Measurements from ENCODE around the gene NPIPA1.
"Not testable (repeated sequence)": the region's sequence is repeated elsewhere in the genome, so short reads cannot be mapped to it uniquely, and the experiment has no call there.

The NPIPA1 gene

DNA sequence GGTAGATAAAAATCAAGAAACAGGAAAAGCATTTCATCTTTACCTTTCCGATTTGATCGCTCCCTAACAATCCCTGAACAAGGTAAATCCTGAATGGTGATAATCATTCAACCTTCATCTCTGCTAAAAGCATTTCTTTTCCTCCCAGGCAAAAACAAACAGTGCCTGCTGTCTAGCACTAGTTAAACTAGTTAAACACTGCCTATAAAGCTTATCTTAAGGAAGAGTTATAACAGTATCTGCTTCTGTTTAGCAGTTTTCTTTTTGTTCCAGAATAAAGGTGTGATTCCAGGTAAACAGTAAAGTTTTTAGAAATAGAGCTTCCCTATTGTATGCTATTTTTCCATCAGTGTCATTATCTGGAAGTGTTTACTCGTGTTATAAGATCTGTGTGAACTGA is 44.0 kb downstream of the NPIPA1 start:
- not testable (repeated sequence) for H3K9me3 ChIP-seq (ENCODE audit: control insufficient read depth, low read length); H3K4me3 ChIP-seq (ENCODE audit: extremely low read depth, insufficient read depth, low read length, poor library complexity, severe bottlenecking); H3K4me1 ChIP-seq (ENCODE audit: control insufficient read depth, insufficient read depth, low read length, poor library complexity, severe bottlenecking); H3K27ac ChIP-seq (ENCODE audit: low read depth, low read length, severe bottlenecking)
- 90 to 96% methylated on average over 3 of the region's 3 CpGs for WGBS, 2 experiments (ENCODE audit: insufficient coverage in 2 of 2)
- peaks cover 23% of the 10 kb centered on the region for H3K36me3 ChIP-seq (ENCODE audit: control insufficient read depth, insufficient read depth, low read length)

DNA sequence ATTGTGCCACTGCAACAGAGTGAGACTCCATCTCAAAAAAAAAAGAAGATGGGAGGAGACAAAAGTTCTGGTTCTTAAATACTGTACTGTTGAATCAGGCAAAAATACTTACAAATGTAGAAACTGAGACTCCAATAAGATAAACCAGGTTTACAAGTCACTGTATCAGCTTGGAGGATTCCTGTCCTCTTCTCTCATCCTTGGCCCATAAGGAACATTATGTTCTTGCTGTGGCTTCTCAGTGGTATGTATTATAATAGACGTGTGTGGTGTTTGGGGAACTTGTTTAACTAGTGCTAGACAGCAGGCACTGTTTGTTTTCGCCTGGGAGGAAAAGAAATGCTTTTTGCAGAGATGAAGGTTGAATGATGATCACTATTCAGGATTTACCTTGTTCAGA is 45.3 kb downstream of the NPIPA1 start:
- H3K27ac ChIP-seq (ENCODE audit: low read depth, low read length, severe bottlenecking); H3K4me3 ChIP-seq (ENCODE audit: extremely low read depth, insufficient read depth, low read length, poor library complexity, severe bottlenecking); H3K9me3 ChIP-seq (ENCODE audit: control insufficient read depth, low read length); H3K4me1 ChIP-seq (ENCODE audit: control insufficient read depth, insufficient read depth, low read length, poor library complexity, severe bottlenecking): not testable (repeated sequence)
- WGBS, 2 experiments (ENCODE audit: insufficient coverage in 2 of 2), result no CpG with 5 or more reads among the region's 2 CpGs
- peaks cover 28% of the 10 kb centered on the region for H3K36me3 ChIP-seq (ENCODE audit: control insufficient read depth, insufficient read depth, low read length)

DNA sequence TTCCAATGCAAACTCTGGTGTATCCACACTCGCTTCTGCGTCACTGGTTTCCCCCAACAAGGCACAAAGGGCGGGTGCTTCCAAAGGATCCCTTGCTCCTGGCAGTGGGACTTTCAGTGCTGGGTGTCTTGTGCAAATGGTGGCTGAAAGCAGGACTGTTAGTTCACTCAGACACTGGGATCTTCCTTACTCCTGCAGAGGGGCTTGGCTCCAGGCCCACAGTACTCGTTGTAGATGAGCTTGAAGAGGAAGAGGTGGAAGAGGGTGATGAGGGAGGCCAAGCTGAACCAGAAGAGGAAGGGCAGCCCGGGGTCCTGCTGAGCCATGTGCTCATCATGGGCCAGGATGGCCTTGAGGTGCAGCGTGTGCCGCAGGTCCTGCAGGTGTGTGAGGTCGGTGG is 50.8 kb downstream of the NPIPA1 start:
- H3K9me3 ChIP-seq (ENCODE audit: control insufficient read depth, low read length); H3K4me3 ChIP-seq (ENCODE audit: extremely low read depth, insufficient read depth, low read length, poor library complexity, severe bottlenecking); H3K27ac ChIP-seq (ENCODE audit: low read depth, low read length, severe bottlenecking); H3K4me1 ChIP-seq (ENCODE audit: control insufficient read depth, insufficient read depth, low read length, poor library complexity, severe bottlenecking): not testable (repeated sequence)
- H3K36me3 ChIP-seq (ENCODE audit: control insufficient read depth, insufficient read depth, low read length), result peaks cover 42% of the 10 kb centered on the region
- WGBS, 2 experiments (ENCODE audit: insufficient coverage in 2 of 2), result 97 to 100% methylated on average over 4 to 5 of the region's 8 CpGs

DNA sequence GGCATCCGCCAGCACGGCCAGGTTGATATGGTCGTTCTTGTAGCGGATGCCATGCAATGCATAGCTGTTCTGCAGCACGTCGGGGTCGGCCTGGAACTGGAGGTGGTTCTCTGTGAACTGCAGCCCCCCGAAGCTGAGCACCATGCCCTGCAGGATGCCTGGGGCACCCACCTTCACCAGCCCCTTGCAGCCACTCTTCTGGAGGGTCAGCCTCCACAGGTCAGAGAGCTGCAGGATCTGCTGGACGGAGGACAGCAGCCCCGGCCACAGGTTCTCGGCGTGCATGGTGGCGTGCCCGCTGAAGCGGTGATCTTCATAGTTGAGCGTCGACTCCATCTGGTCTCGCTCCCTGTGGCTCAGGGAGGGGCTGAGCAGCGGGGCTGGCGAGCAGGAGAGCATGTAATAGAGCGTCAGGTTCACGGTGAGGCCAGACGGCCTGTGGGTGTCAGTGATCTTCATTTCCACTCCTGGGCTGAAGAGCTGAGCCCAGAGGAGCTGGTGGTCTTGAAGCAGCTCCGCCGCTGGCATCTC is 51.5 kb downstream of the NPIPA1 start:
- 95 to 96% methylated on average over 25 of the region's 25 CpGs for WGBS, 2 experiments (ENCODE audit: insufficient coverage in 2 of 2)
- not testable (repeated sequence) for H3K27ac ChIP-seq (ENCODE audit: low read depth, low read length, severe bottlenecking); H3K4me1 ChIP-seq (ENCODE audit: control insufficient read depth, insufficient read depth, low read length, poor library complexity, severe bottlenecking); H3K9me3 ChIP-seq (ENCODE audit: control insufficient read depth, low read length); H3K4me3 ChIP-seq (ENCODE audit: extremely low read depth, insufficient read depth, low read length, poor library complexity, severe bottlenecking)
- peaks cover 42% of the 10 kb centered on the region for H3K36me3 ChIP-seq (ENCODE audit: control insufficient read depth, insufficient read depth, low read length)

DNA sequence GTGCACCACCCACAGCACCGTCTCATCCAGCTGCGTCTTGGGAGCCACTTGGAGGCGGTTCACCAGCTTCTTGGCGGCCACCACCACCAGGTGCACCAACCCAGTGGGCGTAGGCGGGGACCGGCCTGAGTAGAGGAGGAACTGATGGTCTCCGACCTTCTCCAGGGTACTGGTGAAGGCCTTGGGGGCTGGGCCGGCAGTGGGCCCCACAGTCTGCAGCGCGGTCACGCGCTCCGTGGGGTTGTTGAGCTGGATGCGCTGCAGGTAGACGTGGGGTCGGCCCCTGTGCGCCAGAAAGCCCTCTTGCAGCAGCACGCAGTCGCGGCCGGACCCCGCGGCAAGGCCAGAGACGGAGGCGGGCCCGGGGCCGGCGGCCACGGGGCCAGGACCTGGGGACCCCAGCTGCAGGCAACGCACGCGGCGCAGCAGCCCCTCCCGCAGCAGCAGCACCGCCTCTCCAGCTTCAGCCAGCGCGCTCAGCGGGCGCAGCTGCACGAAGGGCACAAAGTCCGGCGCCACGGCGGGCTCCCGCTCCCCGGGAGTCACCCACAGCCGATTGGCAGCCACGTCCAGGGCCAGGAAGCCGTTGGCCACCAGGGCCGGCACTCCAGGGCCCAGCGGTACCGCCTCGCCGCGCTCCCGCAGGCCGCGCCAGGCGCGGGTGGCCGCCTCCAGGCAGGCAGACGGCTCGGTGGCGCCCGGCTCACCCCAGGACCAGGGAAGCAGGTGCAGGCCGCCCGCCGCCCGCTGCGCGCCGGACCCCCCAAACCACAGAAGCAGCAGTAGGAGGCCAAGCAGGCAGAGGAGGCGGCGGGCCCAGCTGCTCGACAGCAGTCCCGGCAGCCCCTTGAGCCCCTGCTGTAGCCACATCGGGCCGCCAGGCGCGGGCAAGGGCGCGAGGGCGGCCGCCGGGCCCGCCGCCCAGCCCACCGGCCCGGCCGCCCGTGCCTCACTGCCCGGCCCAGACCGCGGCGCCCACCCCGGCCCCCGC is 52.3 kb downstream of the NPIPA1 start:
- WGBS, 2 experiments (ENCODE audit: insufficient coverage in 2 of 2), result 95% methylated on average over 59 to 75 of the region's 98 CpGs
- not testable (repeated sequence) for H3K9me3 ChIP-seq (ENCODE audit: control insufficient read depth, low read length); H3K4me3 ChIP-seq (ENCODE audit: extremely low read depth, insufficient read depth, low read length, poor library complexity, severe bottlenecking); H3K27ac ChIP-seq (ENCODE audit: low read depth, low read length, severe bottlenecking); H3K4me1 ChIP-seq (ENCODE audit: control insufficient read depth, insufficient read depth, low read length, poor library complexity, severe bottlenecking)
- H3K36me3 ChIP-seq (ENCODE audit: control insufficient read depth, insufficient read depth, low read length), result peaks cover 41% of the 10 kb centered on the region

DNA sequence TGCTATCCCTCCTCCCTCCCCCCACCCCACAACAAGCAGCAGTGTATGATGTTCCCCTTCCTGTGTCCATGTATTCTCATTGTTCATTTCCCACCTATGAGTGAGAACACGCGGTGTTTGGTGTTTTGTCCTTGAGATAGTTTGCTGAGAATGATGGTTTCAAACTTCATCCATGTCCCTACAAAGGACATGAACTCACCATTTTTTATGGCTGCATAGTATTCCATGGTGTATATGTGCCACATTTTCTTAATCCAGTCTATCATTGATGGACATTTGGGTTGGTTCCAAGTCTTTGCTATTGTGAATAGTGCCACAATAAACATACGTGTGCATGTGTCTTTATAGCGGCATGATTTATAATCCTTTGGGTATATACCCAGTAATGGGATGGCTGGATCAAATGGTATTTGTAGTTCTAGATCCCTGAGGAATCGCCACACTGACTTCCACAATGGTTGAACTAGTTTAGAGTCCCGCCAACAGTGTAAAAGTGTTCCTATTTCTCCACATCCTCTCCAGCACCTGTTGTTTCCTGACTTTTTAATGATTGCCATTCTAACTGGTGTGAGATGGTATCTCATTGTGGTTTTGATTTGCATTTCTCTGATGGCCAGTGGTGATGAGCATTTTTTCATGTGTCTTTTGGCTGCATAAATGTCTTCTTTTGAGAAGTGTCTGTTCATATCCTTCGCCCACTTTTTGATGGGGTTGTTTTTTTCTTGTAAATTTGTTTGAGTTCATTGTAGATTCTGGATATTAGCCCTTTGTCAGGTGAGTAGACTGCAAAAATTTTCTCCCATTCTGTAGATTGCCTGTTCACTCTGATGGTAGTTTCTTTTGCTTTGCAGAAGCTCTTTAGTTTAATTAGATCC is 56.3 kb downstream of the NPIPA1 start:
- H3K4me1 ChIP-seq (ENCODE audit: control insufficient read depth, insufficient read depth, low read length, poor library complexity, severe bottlenecking); H3K9me3 ChIP-seq (ENCODE audit: control insufficient read depth, low read length); H3K27ac ChIP-seq (ENCODE audit: low read depth, low read length, severe bottlenecking); H3K4me3 ChIP-seq (ENCODE audit: extremely low read depth, insufficient read depth, low read length, poor library complexity, severe bottlenecking): not testable (repeated sequence)
- peaks cover 25% of the 10 kb centered on the region for H3K36me3 ChIP-seq (ENCODE audit: control insufficient read depth, insufficient read depth, low read length)
- WGBS, 2 experiments (ENCODE audit: insufficient coverage in 2 of 2), result 90% methylated on average over 2 to 3 of the region's 7 CpGs

DNA sequence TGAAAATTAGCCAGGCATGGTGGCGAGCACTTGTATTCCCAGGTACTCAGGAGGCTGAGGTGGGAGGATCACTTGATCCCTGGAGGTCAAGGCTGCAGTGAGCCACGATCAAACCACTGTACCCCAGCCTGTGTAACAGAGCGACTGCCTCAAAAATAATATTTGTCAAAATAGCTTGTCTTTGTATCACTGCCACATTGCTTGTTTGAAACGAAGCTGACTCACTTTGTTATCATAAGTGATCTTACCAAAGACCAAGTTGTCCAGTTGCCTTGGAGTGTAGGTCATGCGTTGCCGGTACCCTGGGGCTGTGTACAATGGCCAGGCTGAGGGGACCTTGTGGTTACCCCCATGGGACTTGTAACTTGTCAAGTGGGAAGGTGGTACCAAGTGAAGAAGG is 59.5 kb downstream of the NPIPA1 start:
- not testable (repeated sequence) for H3K4me1 ChIP-seq (ENCODE audit: control insufficient read depth, insufficient read depth, low read length, poor library complexity, severe bottlenecking); H3K27ac ChIP-seq (ENCODE audit: low read depth, low read length, severe bottlenecking); H3K9me3 ChIP-seq (ENCODE audit: control insufficient read depth, low read length); H3K4me3 ChIP-seq (ENCODE audit: extremely low read depth, insufficient read depth, low read length, poor library complexity, severe bottlenecking)
- WGBS, 2 experiments (ENCODE audit: insufficient coverage in 2 of 2), result 90 to 93% methylated on average over 3 to 4 of the region's 6 CpGs
- H3K36me3 ChIP-seq (ENCODE audit: control insufficient read depth, insufficient read depth, low read length), result peaks cover 32% of the 10 kb centered on the region

DNA sequence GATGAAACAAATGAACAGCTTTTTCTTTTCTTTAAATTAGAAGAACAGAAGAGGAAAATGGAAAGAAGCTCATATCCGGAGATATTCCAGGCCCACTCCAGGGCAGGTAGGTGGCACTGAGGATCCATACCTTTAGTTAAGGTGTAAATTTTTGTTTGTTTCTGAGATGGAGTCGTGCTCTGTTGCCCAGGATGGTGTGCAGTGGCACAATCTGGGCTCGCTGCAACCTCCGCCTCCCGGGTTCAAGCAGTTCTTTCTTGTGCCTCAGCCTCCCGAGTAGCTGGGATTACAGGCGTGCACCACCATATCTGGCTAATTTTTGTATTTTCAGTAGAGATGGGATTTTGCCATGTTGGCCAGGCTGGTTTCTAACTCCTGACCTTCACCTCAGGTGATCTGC is 61.1 kb downstream of the NPIPA1 start:
- not testable (repeated sequence) for H3K4me3 ChIP-seq (ENCODE audit: extremely low read depth, insufficient read depth, low read length, poor library complexity, severe bottlenecking); H3K27ac ChIP-seq (ENCODE audit: low read depth, low read length, severe bottlenecking)
- peaks cover 27% of the 10 kb centered on the region for H3K36me3 ChIP-seq (ENCODE audit: control insufficient read depth, insufficient read depth, low read length)

DNA sequence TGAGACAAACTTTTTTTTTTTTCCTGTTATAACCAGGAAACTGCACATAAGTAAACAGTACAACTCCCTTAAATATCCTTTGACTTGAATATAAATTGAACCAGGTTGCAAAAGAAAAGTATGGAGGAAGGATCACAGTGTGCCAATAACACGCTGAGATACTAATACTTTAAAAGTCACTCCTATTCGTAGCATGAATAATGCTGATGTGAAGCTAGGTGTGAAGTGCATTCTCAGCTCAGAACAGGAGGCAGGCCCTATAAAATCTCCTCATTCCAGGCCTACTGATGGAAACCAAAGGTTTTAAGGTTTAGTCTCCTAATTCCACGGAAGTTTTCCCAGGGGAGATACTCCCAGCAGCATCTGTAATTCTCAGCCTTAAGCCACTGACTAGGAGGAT is 62.6 kb downstream of the NPIPA1 start:
- not testable (repeated sequence) for H3K27ac ChIP-seq (ENCODE audit: low read depth, low read length, severe bottlenecking); H3K4me1 ChIP-seq (ENCODE audit: control insufficient read depth, insufficient read depth, low read length, poor library complexity, severe bottlenecking); H3K4me3 ChIP-seq (ENCODE audit: extremely low read depth, insufficient read depth, low read length, poor library complexity, severe bottlenecking); H3K9me3 ChIP-seq (ENCODE audit: control insufficient read depth, low read length)
- WGBS, 2 experiments (ENCODE audit: insufficient coverage in 2 of 2), result 91 to 95% methylated on average over 1 to 3 of the region's 3 CpGs
- peaks cover 39% of the 10 kb centered on the region for H3K36me3 ChIP-seq (ENCODE audit: control insufficient read depth, insufficient read depth, low read length)

More for the DNA sequence above, 61.1 kb downstream of the NPIPA1 start:
- H3K9me3 ChIP-seq (ENCODE audit: control insufficient read depth, low read length); H3K4me1 ChIP-seq (ENCODE audit: control insufficient read depth, insufficient read depth, low read length, poor library complexity, severe bottlenecking): not testable (repeated sequence)
- 96 to 97% methylated on average over 7 of the region's 7 CpGs for WGBS, 2 experiments (ENCODE audit: insufficient coverage in 2 of 2)

All from mesodermal cell (in vitro differentiated cells).